Fibroblast of skin of right biceps (primary cell): ENCODE results near the gene SAPCD2.

Experiments
- DNase-seq: peaks from one replicate; pipeline ENCODE4 v3.0.0-alpha.2; 2013

SAPCD2 gene

DNA sequence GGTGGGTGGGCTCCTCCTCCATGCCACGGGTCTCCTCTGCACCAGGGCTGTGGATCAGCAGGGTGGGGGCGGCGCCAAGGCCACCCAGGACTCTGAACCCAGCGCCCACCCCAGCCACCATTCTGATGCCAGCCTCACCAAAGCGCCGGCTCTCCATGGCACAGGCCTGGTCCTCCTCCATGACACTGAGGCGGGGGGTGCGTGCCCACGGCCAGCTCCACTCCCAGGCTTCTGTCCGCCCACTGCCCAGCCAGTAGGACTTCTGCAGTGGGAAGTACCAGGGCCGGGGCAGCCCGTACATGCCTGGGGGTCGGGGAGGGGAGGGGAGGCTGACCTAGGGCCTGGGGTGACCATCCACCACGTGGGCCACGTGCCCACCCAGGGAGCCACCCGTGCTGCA, 53.9 kb downstream of the SAPCD2 start:
- DNase-seq = no peak

DNA sequence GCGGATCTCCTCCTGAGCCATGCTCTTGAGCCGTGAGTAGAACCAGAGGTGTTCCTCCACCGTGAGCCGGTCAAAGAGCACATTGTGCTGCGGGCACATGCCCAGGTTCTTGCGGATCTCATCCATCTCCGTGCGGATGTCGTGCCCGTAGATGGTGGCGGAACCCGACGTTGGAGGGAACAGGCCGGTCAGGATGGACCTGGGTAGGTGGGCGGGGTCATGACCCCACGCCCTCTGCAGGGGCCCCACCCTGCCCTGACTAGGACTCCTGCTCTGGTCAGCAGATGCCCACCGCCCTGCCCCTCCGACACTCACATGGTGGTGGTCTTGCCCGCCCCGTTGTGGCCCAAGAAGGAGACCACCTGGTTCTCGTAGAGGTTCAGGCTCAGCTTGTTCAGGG, 54.4 kb downstream of the SAPCD2 start:
- DNase-seq = no peak

DNA sequence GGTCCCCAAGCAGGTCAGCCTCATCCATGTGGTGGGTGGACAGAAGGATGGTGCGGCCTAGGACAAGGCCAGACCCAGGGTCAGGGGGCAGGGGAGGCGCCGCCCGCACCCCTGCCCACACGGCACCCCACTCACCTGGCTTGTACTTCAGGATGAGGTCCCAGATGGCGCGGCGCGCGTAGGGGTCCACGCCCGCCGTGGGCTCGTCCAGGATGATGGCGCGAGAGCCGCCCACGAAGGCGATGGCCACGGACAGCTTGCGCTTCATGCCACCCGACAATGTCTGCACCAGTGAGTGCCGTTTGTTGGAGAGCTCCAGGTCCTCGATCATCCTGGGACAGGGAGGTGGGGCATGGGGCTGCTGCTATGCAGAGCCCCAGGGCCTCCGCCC, 54.8 kb downstream of the SAPCD2 start:
- no peak for DNase-seq

DNA sequence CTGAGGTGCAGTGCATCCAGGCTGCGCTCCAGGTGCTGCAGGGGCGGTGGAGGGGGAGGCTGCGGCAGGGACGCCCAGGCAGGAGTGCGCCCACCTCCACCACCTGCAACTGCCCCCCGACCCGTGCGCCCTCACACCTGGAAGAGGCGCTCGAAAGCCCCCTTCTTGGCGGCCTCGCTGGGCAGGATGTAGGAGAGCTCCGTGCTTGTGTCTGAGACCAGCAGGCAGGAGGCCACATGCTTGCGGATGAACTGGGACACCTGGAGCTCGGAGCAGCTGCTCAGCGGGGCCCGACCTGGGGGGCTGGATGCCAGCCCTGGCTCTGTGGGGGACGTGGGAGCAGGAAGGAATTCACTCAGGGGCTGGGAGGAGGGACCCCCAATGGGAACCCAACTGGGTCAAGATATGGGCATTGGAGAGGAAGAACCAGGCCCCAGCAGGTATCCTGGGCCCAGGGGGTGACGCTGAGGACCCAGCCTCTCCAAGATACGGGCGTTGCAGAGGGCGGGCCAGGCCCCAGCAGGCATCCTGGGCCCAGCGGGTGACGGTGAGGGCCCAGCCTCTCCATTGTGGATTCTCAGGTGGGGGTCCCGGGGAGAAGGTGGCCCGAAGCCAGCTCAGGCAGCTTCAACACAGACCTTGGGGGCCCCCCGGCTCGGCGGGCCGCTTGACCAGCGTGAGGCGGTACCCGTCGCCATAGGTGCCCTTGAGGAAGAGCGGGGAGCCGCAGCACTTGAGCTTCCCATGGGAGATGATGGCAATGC, 55.4 kb downstream of the SAPCD2 start:
- DNase-seq = no peak

DNA sequence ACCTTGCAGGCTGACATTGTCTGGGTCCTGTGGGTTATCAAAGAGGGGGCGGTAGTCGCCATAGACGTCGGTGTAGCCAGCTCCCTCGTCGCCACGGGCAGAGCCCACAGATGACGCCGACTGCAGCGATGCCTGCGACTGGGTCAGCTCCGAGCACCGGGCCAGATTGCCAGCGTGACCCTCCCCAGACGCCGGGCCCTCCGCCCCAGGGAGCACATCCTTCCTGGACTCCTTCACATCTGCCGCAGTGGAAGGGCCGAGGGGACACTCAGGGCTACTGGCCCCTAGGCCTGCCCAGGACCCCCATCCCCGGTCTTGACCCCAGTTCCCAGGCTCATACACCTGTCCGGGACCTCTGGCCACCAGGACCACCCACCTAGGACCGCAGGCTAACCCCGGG, 56.2 kb downstream of the SAPCD2 start:
- DNase-seq = no peak

DNA sequence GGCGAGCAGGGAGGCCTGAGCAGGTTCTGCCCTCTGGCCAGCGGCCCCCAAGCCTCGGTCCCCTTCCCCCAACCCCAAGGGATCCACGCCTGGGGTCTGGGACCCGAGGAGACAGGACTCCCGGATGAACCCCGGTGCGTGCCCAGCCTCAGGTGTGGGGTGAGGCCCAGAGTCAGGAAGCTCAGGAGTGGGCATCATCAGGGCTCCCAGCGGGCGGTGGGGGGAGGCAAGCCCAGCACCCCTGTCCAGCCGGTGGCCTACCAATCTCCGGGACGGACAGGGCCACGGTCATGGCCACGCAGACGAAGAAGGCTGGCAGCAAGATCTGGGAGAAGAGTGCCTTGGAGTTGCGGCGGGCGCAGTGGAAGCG, 56.8 kb downstream of the SAPCD2 start:
- DNase-seq = no peak

DNA sequence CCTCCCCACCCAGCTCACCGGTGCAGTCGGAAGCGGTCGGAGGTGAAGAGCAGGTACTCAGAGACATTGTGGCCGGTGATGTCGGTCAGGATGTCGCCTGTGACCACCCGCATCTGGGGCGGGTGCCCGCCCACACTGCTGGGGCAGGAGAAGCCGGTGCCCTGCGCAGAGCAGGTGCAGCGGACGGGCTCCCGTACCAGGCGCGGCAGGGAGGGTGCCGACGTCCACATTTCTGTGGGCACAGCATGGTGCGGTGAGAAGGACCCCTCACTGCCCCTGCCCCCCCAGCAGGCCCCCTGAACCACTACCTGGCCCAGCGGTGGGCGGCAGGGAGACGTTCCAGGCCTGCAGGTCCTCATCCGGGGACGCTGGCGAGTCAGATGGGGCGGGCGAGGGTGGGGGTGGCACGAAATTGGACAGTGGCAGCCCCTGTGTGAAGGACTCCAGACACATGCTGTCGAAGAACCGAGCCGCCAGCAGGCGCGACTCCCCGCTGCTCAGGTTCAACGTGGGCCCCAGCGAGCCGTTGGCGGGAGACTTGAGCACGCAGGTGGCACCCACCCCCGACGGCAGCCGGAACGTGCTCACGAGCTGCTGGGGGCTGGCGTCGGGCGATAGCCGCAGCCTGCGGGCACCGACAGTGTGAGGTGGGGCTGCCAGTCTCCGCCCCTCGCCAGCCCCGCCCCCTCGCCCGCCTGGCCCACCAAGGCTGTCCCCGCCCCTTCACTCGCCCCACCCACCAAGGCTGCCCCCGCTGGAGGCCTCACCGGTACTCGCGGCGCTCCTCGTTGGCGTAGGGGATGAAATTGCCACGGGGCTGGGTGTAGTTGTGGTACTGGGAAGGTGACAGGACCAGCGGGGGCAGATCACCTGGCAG, 57.4 kb downstream of the SAPCD2 start:
- no peak for DNase-seq
